Activated T-cell treated with anti-CD3 and anti-CD28 coated beads, Interleukin-2, amount 50 U/mL, for 24 hours (primary cell): ENCODE results near the gene SUSD6.
A peak's percentile ranks its signal among the peaks of the same experiment; 100 is the strongest.
"Not testable (repeated sequence)": the region's sequence is repeated elsewhere in the genome, so short reads cannot be mapped to it uniquely, and the experiment has no call there.

ENCODE experiments used
- DNase-seq: peaks from one replicate; pipeline ENCODE4 v3.0.0-alpha.2; 2020
- H3K27ac Mint-ChIP-seq: 2 replicates; pipeline ENCODE4 v1.8.0; 2020; ENCODE audit warnings: mild to moderate bottlenecking, mixed read lengths
- H3K27me3 Mint-ChIP-seq: 2 replicates; pipeline ENCODE4 v1.8.0; 2020; ENCODE audit warnings: mixed read lengths
- H3K36me3 Mint-ChIP-seq: 2 replicates; pipeline ENCODE4 v1.8.0; 2020; ENCODE audit warnings: low read depth, mixed read lengths
- H3K4me1 Mint-ChIP-seq: 2 replicates; pipeline ENCODE4 v1.8.0; 2020; ENCODE audit warnings: low read depth, mixed read lengths
- H3K4me3 Mint-ChIP-seq: 2 replicates; pipeline ENCODE4 v1.8.0; 2020; ENCODE audit warnings: mild to moderate bottlenecking, moderate library complexity, mixed read lengths
- H3K9me3 Mint-ChIP-seq: 2 replicates; pipeline ENCODE4 v1.8.0; 2020; ENCODE audit warnings: mixed read lengths

Gene SUSD6

GRCh38 chr14:69640931-69641330 lies 29.5 kb downstream of the SUSD6 start:
- Mint-ChIP-seq H3K4me1 (peaks cover 93% of the 10 kb centered on the region), H3K27ac (peak overlapping the region; percentile 71), H3K36me3 (peaks cover 69% of the 10 kb centered on the region), H3K4me3 (no peak overlapping the region), H3K27me3 (no peaks in the 10 kb centered on the region), H3K9me3 (peaks cover 21% of the 10 kb centered on the region)
- no peak for DNase-seq

GRCh38 chr14:69642212-69642793 lies 30.9 kb downstream of the SUSD6 start:
- not testable (repeated sequence) for H3K27me3 Mint-ChIP-seq
- Mint-ChIP-seq H3K36me3 (peaks cover 72% of the 10 kb centered on the region), H3K4me1 (peaks cover 90% of the 10 kb centered on the region), H3K4me3 (peak overlapping the region; percentile 21), H3K9me3 (peaks cover 21% of the 10 kb centered on the region), H3K27ac (peak overlapping the region; percentile 85)
- DNase-seq, result peak; percentile 59

DNA sequence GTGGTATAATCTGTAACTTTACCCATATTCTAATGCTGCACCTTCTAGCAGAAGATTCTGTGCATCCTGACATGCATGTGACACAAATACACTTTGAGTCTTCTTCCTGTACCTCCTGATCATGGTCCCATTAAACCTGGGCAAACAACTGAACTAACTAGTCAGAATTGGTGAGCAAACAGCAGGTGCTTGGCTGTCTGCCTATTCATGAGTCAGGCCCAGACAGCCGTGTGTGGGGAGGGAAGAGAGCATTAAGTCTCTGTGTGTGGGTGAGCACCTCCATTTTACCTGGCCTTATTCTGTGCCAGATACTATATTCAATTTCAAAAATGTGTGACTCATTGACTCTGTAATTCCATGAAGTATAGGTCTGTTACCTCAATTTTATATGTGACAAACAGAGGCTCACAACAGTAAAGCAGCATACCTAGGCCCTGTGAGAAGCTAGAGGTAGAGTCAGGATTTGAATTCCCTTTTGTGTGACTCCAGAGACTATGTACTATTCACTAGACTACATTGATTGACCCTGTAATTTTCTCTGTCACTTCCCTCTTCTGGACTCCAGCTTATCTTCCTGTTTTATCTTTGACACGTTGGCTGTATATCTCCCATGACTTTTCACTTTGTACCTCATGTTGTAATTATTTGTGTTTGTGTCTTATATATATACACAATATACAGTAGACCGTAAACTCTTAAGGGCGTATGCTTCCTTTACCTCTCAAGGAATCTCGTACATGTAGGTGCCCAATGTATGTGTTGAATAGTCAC lies 32.2 kb downstream of the SUSD6 start:
- Mint-ChIP-seq H3K27me3 (no peaks in the 10 kb centered on the region), H3K4me3 (peak overlapping the region; percentile 21), H3K9me3 (peaks cover 21% of the 10 kb centered on the region), H3K27ac (peak overlapping the region; percentile 85), H3K4me1 (peaks cover 90% of the 10 kb centered on the region), H3K36me3 (peaks cover 74% of the 10 kb centered on the region)
- peak; percentile 77 for DNase-seq

GRCh38 chr14:69644814-69645213 lies 33.4 kb downstream of the SUSD6 start:
- Mint-ChIP-seq H3K4me1 (peaks cover 92% of the 10 kb centered on the region), H3K4me3 (no peak overlapping the region), H3K27me3 (no peaks in the 10 kb centered on the region), H3K9me3 (peaks cover 21% of the 10 kb centered on the region), H3K36me3 (peaks cover 70% of the 10 kb centered on the region), H3K27ac (peak overlapping the region; percentile 85)
- DNase-seq, result no peak

GRCh38 chr14:69647213-69647612 lies 35.8 kb downstream of the SUSD6 start:
- Mint-ChIP-seq H3K4me1 (peaks cover 94% of the 10 kb centered on the region), H3K36me3 (peaks cover 56% of the 10 kb centered on the region), H3K4me3 (no peak overlapping the region), H3K27ac (no peak overlapping the region), H3K27me3 (no peaks in the 10 kb centered on the region), H3K9me3 (peaks cover 12% of the 10 kb centered on the region)
- DNase-seq, result no peak

GRCh38 chr14:69647642-69648041 lies 36.2 kb downstream of the SUSD6 start:
- Mint-ChIP-seq H3K4me1 (peaks cover 93% of the 10 kb centered on the region), H3K36me3 (peaks cover 54% of the 10 kb centered on the region)
- not testable (repeated sequence) for H3K27ac Mint-ChIP-seq, DNase-seq, H3K9me3 Mint-ChIP-seq, H3K27me3 Mint-ChIP-seq, H3K4me3 Mint-ChIP-seq

DNA sequence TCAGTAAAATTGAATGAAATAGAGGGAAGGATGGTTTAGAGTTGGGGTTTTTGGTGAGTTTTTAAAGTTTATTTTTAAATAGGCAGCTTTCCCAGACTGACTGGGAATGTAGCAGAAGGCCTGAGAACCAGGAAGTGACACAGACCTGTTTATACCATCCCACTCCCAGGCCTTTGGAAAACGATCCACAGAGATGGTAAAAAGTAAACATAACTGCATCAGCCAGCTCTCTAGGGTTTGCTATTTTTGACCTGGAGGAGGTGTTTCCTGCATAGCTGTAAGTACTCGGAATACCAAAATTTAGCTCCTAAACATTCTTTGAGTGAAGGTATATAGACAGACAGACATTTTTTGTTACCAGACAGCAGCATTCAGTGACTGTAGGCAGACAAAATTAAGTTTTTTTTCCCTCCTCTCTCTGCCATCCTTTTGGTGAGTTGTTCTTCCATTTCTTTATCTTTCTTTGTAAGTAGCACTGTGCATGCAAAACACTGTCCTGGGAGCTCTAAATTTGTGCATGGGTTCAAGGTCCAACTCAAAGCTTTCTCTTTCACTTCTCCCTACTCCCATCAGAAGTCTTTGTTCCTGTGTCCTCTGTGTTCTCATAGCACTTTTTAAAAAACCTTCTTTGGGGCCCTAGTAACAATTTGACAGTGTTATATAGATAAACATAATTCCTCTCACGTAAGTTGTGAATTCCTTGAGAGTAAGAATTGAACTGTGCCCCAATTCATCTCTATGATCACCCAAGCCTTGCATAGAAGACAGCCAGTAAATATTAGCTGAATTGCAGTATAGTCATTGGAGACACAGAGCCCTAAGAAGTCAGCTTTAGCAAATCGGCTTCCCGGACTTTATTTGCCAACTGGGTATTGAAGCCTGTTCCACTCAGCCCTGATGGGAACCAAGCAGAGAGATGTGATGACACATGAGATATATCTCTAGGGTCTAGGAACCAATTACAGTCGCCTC lies 37.4 kb downstream of the SUSD6 start:
- H3K36me3 Mint-ChIP-seq, result peaks cover 55% of the 10 kb centered on the region
- peak overlapping the region; percentile 76 for H3K27ac Mint-ChIP-seq
- DNase-seq, result no peak
- H3K9me3 Mint-ChIP-seq, result no peaks in the 10 kb centered on the region
- no peaks in the 10 kb centered on the region for H3K27me3 Mint-ChIP-seq
- no peak overlapping the region for H3K4me3 Mint-ChIP-seq
- H3K4me1 Mint-ChIP-seq, result peaks cover 93% of the 10 kb centered on the region

- H3K9me3 Mint-ChIP-seq, result no peaks in the 10 kb centered on the region
- peaks cover 92% of the 10 kb centered on the region for H3K4me1 Mint-ChIP-seq
- peak overlapping the region; percentile 69 for H3K27ac Mint-ChIP-seq
- no peaks in the 10 kb centered on the region for H3K27me3 Mint-ChIP-seq
- DNase-seq, result no peak
- H3K36me3 Mint-ChIP-seq, result peaks cover 57% of the 10 kb centered on the region
- no peak overlapping the region for H3K4me3 Mint-ChIP-seq
Observed at GRCh38 chr14:69650948-69651369, 39.6 kb downstream of the SUSD6 start.

DNA sequence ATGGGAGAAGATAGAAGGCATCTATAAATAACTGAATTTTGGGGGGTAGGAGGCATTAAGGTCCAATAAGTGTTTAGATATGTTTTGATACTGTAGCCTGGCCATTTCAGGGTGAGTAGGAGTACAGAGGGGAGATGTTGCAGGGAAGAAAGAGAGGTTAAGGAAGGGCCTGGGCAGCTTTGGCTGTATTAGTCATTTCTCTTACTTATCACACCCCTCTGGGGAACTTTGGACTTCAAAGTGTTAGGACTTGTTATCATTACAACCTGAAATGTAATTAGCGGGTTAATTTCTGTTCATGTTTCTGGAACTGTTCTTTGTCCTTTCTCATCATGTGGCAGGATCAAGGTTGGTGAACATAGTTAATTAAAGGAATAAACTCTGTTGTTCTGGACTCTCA lies 40.3 kb downstream of the SUSD6 start:
- Mint-ChIP-seq H3K4me1 (peaks cover 94% of the 10 kb centered on the region), H3K36me3 (peaks cover 60% of the 10 kb centered on the region), H3K4me3 (no peak overlapping the region), H3K9me3 (no peaks in the 10 kb centered on the region), H3K27ac (peak overlapping the region; percentile 69), H3K27me3 (no peaks in the 10 kb centered on the region)
- DNase-seq, result no peak

DNA sequence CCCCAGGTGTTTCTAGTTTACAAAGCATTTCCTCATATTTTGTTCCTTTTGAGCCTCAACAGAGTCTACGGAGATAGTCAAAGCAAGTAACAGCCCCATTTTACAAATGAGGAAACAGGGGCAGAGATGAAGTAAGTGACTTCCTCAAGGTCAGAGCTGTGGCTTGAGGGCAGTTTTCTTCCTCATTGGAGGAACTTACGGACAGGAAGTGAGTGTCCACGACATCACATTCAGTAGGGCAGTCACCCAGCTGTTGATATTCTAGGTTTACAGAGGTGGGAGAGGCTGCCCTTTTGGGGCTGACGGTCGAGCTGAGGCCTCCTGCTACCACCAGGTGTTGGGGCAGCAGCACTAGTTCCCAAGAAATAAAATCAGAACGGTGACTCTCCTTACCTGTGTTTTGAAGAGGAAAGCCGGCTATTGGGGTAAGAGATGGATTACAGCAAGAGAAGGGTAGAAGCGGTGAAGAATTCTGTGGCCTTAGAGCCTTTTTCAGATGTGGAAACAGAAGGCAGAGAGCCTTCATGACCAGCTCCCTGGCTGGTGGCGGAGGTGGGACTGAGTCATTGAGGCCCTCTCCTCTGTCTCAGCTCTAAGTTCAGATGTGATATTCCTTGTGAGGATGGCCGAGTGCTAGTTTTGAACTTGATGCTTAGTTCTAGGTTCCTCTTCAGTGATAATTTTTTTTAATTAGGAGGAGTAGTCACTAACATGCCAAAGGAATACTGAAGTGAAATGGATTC lies 41.7 kb downstream of the SUSD6 start:
- H3K9me3 Mint-ChIP-seq, result no peaks in the 10 kb centered on the region
- peaks cover 94% of the 10 kb centered on the region for H3K4me1 Mint-ChIP-seq
- peak overlapping the region; percentile 36 for H3K4me3 Mint-ChIP-seq
- no peak for DNase-seq
- peak overlapping the region; percentile 90 for H3K27ac Mint-ChIP-seq
- no peaks in the 10 kb centered on the region for H3K27me3 Mint-ChIP-seq
- H3K36me3 Mint-ChIP-seq, result peaks cover 65% of the 10 kb centered on the region

DNA sequence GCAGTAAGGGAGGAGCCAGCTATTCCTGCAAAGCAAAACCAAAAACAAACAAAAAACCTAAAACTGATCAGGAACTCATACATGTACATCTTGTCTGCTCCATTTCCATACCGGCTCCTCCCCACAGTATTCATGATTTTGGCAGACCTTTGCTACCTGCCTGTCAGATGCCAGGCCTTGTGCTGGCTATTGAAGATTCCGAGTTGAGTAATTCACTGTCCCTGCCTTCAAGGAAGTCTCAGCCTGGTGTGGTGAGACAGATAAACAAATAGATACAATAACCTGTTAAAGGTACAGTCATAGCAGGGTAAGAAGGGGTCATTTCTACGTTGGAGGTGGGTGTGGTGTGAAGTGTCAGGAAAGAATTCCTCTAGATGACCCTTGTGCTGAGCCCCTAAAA lies 42.7 kb downstream of the SUSD6 start:
- Mint-ChIP-seq H3K36me3 (peaks cover 66% of the 10 kb centered on the region), H3K4me3 (no peak overlapping the region), H3K4me1 (peaks cover 94% of the 10 kb centered on the region)

DNA sequence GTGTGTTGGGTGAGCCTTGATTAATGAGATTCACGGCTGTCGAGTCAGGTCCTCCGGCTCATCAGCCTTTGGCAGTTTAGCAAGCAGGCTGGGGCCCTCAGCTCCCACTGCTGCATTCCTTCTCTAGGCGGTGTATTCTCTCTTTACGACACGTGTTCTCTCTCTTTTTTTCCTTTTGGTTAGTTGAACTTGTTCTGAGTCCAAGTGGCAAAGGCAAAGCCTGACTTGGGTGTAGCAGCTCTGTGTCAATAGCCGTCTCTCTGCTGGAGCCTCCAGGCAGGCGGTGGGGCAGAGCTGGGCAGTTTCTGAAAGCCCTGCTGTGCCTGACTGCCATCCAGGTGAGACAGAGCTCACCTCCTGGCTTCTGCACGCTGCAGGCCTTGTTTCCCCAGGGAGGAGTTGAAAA lies 46.6 kb downstream of the SUSD6 start:
- Mint-ChIP-seq H3K27ac (peak overlapping the region; percentile 90), H3K4me1 (peaks cover 96% of the 10 kb centered on the region), H3K9me3 (no peaks in the 10 kb centered on the region), H3K4me3 (no peak overlapping the region), H3K27me3 (no peaks in the 10 kb centered on the region), H3K36me3 (peaks cover 93% of the 10 kb centered on the region)
- DNase-seq, result no peak

More for the DNA sequence above, 42.7 kb downstream of the SUSD6 start:
- Mint-ChIP-seq H3K27ac (peak overlapping the region; percentile 90), H3K9me3 (no peaks in the 10 kb centered on the region), H3K27me3 (no peaks in the 10 kb centered on the region)
- no peak for DNase-seq

GRCh38 chr14:69658664-69659261 lies 47.4 kb downstream of the SUSD6 start:
- H3K27ac Mint-ChIP-seq, result peak overlapping the region; percentile 90
- no peak for DNase-seq
- H3K36me3 Mint-ChIP-seq, result peaks cover 94% of the 10 kb centered on the region
- no peaks in the 10 kb centered on the region for H3K9me3 Mint-ChIP-seq
- no peaks in the 10 kb centered on the region for H3K27me3 Mint-ChIP-seq
- H3K4me1 Mint-ChIP-seq, result peaks cover 95% of the 10 kb centered on the region
- H3K4me3 Mint-ChIP-seq, result no peak overlapping the region
